Measurements from ENCODE around the gene CEL.
A peak's percentile ranks its signal among the peaks of the same experiment; 100 is the strongest.
"Not testable (repeated sequence)": the region's sequence is repeated elsewhere in the genome, so short reads cannot be mapped to it uniquely, and the experiment has no call there.

CEL gene

GRCh38 chr9:133061764-133062145 lies at the start of gene CEL:
Gene CEL, plus strand, starts transcription at chr9:133061981. Its CDS starts 22 bp downstream, at chr9:133062003.
- not testable (repeated sequence) for DNase-seq (ENCODE audit: low spot score)

DNA sequence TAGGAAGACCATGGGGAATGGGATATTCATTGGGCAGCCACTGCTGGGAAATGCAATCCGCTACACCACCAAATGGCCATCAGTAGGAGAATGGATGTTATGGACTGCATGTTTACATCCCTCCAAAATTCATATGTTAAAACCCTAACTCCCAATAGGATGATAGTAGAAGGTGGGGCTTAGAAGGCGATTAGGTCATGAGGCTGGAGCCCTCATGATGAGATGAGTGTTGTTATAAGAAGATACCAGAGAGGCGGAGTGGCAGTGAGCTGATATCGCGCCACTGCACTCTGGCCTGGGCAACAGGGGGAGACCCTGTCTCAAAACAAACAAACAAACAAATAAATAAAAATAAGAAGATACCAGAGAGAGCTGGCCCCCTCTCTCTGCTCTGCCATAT lies 47.1 kb upstream of the CEL start:
- DNase-seq (ENCODE audit: low spot score), result no peak

DNA sequence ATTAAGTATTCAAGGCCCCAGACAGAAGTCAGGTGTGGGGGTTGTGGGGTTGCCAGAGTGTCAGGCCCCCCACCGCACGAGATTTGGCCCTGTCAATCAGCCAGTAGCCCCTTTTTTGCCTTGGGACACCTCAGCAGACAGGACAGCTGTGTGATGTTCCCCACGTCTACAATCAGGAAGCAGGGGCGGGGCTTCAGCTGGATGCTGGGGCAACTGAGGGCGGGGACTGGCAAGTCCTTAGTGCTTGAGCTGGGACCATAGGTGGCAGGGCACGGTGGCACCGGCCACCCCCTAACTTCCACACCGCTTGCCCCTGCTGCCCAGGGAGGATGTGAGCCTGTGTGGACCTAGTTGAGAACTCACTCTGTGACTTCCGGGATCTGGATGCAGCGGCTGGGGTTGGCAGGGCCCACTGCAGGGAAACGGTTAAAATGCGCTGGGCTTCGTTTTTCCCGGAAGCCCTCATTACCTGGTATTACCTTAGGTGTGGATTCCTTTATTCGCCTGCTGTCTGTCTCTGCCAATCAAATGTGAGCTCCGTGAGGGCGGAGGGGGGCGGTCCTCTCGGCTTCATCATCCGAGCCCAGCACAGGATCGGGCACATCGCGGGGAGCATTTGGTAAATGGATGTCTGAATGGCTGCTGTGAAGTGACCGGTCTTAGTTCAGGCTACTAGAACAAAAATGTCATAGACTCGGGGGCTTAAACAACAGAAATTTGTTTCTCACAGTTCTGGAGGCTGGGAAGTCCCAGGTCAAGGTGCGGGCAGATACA lies 38.5 kb upstream of the CEL start:
- peak; percentile 48 for DNase-seq (ENCODE audit: low spot score)

DNA sequence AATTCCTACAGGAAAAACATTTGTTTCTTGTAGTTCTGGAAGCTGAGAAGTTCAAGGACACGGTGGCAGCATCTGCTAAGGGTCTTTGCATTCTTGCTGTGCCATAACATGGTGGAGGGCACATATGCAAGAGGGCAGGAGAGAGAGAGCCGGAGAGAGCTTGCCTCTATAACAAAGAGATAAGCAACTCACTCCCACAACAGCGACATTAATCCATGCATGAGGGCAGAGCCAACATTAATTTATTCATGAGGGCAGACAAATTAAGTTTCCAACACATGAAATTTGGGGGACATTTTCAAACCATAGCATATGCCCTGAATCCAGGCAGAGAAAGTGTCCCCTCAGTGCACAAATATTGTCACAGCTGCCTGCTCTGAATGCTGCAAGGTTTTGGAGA lies 35.4 kb upstream of the CEL start:
- no peak for DNase-seq (ENCODE audit: low spot score)

GRCh38 chr9:133027134-133027533 lies 34.6 kb upstream of the CEL start:
- DNase-seq (ENCODE audit: low spot score), result no peak

- no peak for DNase-seq (ENCODE audit: low spot score)
Measured at GRCh38 chr9:133028221-133028620, 33.6 kb upstream of the CEL start.

GRCh38 chr9:133029994-133030316 lies 31.8 kb upstream of the CEL start:
- no peak for DNase-seq (ENCODE audit: low spot score)

DNA sequence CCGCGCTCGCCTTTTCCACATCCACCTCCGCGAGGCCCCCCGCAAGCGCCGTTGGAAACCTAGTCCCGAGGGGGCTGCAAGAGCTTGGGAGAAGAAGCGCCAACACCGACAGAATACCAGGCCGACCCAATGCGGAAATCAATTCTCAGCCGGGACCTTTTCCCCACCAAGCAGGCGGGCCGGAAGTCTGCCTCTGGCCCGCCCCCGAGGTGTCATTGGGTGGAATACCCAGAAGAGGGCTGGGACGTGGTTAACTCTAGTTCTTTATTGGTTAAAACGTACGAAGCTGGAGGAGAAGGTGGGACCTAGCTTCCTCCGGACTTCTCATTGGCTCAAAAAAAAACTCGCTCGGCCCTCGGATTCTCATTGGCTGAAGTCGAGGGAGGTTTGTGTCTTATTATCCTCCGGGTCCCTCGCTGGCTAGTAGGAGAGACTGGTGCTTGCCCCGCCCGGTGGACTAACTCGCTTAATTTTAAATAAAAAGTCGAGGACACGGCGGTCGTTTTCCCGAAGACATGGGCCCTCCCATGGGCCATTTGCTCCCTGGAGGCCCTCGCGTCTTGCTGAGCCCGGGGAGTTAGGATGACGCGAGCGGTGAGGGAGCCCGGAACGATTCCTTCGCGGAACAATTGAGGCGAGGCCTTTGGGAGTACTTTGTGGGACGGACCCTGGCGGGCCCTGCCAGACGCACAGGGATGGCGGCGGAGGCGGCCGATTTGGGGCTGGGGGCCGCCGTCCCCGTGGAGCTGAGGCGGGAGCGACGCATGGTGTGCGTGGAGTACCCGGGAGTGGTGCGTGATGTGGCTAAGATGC lies 31.3 kb upstream of the CEL start, which contains the start of gene GTF3C5:
TSS of gene GTF3C5 (plus strand) at position 681 of the 813 bp plus-strand sequence. CDS start at position 696, 15 bp downstream.
- peak; percentile 99 for DNase-seq (ENCODE audit: low spot score)

GRCh38 chr9:133031130-133031422 lies 30.7 kb upstream of the CEL start:
- DNase-seq (ENCODE audit: low spot score), result no peak

DNA sequence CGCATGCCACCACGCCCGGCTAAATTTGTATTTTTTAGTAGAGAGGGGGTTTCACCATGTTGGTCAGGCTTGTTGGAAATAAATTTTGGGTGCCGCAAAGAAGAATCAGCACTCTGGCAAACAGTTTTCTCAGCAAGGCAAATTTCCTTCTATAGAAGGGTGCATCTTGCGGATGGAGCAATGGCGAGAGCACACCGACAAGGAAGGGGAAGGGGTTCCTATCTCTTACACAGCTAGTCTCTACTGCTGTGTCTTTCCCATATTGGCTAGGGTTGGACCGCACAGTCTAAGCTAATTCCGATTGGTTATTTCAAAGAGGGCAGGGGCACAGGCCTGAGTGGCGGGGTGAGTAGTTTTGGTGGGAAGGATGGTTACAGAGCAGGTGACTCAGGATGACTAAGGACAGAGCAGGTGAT lies 30.3 kb upstream of the CEL start:
- no peak for DNase-seq (ENCODE audit: low spot score)

- no peak for DNase-seq (ENCODE audit: low spot score)
Measured at GRCh38 chr9:133032171-133032570, 29.6 kb upstream of the CEL start.

GRCh38 chr9:133035669-133036068 lies 26.1 kb upstream of the CEL start:
- no peak for DNase-seq (ENCODE audit: low spot score)

DNA sequence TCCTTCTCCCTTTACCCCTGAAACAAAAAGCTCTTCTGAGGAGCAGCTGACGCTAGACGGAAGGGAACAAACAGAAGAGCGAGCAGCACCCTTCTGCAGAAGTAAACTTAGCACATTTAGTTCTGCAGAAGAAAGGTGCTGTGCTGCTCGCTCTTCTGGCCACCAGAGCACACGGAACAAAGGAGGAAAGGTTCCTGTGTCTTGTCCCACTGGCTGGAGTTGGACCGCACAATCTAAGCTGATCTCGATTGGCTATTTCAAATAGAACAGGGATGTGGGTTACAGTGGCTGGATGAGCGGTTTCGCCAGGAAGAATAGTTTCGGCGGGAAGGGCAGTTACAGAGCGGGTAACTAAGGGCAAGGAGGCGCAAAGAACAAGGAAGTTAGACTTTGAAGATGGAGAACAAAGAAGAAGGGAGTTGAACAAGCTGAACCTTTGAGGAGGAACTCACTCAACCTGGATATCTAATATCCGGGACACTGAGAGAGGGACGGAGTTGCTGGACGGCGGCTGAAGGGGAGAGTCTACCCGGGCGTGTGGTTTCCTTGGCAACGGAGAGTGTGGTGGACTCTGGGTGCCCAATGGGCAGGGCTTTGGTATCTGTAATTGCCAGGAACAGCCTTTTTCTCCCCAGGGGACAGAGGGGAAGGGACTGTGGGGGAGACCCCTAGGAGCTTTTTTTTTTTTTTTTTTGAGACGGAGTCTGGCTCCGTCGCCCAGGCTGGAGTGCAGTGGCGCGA lies 23.8 kb upstream of the CEL start:
- no peak for DNase-seq (ENCODE audit: low spot score)

- DNase-seq (ENCODE audit: low spot score), result peak; percentile 32
Measured at GRCh38 chr9:133040892-133041479, 20.8 kb upstream of the CEL start.

DNA sequence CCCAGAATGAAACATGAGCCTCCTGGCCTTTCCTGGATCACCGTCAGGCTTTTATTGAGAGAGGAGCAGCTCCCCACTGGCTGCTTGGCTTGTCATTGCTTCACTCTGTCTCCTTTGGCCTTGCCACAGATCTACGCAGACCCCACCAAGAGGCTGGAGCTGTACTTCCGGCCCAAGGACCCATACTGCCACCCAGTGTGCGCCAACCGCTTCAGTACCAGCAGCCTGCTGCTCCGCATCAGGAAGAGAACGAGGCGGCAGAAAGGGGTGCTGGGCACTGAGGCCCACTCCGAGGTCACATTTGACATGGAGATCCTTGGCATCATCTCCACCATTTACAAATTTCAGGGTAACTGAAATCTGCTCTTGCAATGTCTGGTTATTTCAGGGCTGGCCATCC lies 19.8 kb upstream of the CEL start:
- DNase-seq (ENCODE audit: low spot score), result no peak

GRCh38 chr9:133042676-133043075 lies 19.1 kb upstream of the CEL start:
- DNase-seq (ENCODE audit: low spot score), result no peak

DNA sequence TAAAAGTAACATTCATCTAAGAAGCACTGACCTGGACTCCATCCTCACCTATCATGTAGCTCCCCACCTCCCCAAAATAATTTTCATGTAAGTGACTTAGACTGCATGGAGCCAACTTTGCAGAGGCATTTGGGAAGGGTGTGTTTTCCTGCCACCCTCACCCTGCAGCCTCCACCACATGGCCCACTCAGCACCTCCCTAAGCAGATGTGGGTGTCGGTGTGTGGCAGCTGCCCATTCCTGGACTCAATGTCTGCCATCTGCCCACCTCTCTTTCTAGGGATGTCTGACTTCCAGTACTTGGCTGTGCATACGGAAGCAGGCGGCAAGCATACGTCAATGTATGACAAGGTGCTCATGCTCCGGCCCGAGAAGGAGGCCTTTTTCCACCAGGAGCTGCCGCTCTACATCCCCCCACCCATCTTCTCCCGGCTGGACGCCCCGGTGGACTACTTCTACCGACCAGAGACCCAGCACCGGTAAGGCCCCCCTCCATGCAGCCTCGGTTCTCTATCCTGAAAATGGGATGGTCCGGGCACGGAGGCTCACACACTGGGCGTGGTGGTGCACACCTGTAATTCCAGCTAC lies 18.2 kb upstream of the CEL start:
- no peak for DNase-seq (ENCODE audit: low spot score)

DNA sequence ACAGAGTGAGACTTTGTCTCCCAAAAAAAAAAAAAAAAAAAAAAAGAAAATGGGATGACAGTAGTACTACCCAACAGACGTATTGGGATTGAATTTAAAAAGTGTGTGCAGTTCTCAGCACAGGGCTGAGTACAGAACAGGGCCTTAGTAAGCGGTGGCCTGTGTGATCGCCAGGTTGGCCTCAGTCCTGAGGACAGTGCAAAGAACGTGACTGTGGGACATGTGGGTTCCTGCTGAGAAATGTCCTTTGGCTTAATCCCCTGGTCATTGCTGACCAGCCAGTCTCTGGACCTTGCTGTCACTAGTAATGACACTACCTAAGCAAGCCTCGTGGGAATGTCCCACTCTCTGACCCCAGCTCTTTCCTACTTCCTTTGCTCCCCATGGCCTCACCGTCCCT lies 17.7 kb upstream of the CEL start:
- no peak for DNase-seq (ENCODE audit: low spot score)

DNA sequence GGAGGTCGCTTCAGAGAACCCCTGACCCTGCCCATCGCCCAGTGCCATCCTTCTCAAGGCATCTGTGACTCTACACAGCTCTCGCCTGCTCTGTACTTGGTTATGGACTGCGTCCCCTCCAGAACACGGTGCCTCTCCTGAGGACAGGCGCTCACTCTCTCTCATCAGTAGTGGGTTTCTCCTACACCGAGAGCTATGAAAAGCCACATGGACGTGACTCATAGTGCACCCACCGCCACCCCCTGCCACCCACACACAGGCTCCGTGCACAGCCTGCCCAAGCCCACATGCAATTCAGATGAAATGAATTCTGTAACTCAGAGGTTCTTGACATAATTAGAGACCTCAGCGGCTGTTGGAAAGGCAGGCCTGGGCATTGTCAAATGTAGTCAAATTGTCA lies 17.1 kb upstream of the CEL start:
- no peak for DNase-seq (ENCODE audit: low spot score)

GRCh38 chr9:133045132-133045531 lies 16.6 kb upstream of the CEL start:
- no peak for DNase-seq (ENCODE audit: low spot score)

DNA sequence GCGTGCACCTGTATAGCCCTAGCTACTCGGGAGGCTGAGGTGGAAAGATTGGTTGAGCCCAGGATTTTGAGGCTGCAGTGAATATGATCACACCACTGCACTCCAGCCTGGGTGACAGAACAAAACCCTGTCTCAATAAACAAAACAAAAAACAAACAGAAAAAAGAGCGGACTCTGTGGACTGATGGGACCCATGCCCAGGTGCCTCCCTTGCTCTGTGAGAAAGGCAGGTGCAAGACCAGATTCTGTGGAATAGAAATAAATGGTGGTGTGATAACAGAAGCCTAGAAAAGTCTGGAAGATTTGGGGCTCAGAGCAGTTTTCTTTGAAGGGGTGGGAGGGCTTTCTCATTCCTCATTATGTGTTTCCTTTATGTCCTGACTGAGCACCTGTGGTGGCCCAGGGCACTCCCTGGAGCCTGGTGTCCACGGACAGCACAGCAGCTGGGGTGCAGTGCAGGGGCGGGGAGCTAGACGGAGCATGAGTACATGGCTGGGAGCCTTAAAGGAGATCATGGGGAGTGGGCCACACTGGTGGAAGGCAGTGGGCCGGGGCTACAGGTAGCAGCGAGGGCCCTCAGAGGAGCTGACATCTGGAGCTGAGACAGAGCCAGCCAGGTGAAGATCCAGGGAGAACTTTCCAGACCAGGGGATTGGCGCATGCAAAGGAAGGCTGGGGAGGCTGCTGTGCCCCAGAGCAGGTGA lies 15.4 kb upstream of the CEL start:
- DNase-seq (ENCODE audit: low spot score), result no peak

DNA sequence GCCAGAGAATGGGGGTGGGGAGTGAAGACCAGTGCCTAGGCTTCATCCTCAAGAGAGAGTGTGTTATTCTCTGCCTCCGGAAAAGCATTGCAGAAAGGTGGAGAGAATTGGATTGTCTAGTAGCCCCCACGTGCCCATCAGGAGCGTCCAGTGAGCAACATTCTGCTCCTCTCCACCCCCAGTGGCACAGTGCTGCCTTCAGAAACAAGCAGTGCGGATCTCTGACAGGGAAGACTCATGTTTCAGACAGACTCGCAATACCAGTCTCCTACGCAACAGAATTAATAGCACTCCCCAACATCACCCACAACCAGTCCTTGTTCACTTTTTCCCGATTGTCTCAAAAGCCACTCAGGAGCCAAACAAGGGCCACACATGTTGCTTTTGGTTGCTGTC lies 14.9 kb upstream of the CEL start:
- DNase-seq (ENCODE audit: low spot score), result no peak
